Mucosa of descending colon (tissue), 3 donors: Measurements from ENCODE around the gene ELF2. TPM values are rescaled to one million over a fixed set of nuclear protein-coding genes. Genes with fewer than 3 reads are reported as not detected.
"Not testable (repeated sequence)": the region's sequence is repeated elsewhere in the genome, so short reads cannot be mapped to it uniquely, and the experiment has no call there.

ENCODE experiments used
- ATAC-seq: fragments of 200-7000 bp; cut with Tn5 transposase; one replicate; pipeline ENCODE4 v1.9.1; 2020; ENCODE audit warnings: mild to moderate bottlenecking, moderate library complexity
- DNase-seq, 3 donors: peaks; one replicate each; pipeline ENCODE4 v3.0.0-alpha.2; 2020
- H3K36me3 ChIP-seq: fragments of 200-600 bp; one replicate; pipeline ENCODE4 v1.8.0; 2021; ENCODE audit warnings: low read depth, mild to moderate bottlenecking
- H3K4me1 ChIP-seq: fragments of 200-600 bp; one replicate; pipeline ENCODE4 v1.8.0; 2021; ENCODE audit warnings: low read depth, mild to moderate bottlenecking
- H3K4me3 ChIP-seq: fragments of 200-600 bp; one replicate; pipeline ENCODE4 v1.8.0; 2021; ENCODE audit warnings: mild to moderate bottlenecking
- H3K9me3 ChIP-seq: fragments of 200-600 bp; one replicate; pipeline ENCODE4 v1.8.0; 2021; ENCODE audit warnings: mild to moderate bottlenecking
- intact Hi-C, 2 donors: fragments of 100-400 bp; cut with DNase I in 1 of 2; cut with micrococcal nuclease in 1 of 2; formaldehyde crosslinking; loops; one replicate each; pipeline versions ENCODE4 v1.11.0 to v1.11.1; 2022; cut with DNase I, micrococcal nuclease
- total RNA-seq, 3 donors: library from RNA; stranded (reverse); fragmentation: NEBNext Ultra II Directional in 2 of 3; extraction: Animal tissue kit (Norgen Biotek cat#: 25700) in 2 of 3; gene quantifications; one replicate each; pipeline versions ENCODE4 v1.2.1 to v1.2.4, GENCODE V29; 2021 to 2023
- TF ChIP-seq, protein P1 (sequence below): fragments of 200-600 bp; IDR thresholded peaks from one replicate; pipeline ENCODE4 v1.8.0; 2022; ENCODE audit warnings: antibody characterized with exemption, mild to moderate bottlenecking
- donor health status: DM: no; HTN: no; CAD: no; lungs with moderate emphysema.
- donor health status: DM: no; HTN: no; CAD: no.
- donor health status: DM: no; HTN: yes; CAD: no.

The ELF2 gene
- total RNA-seq, 3 donors from 2014 or later, result 34.9 to 67.2 (median 51.9) TPM

DNA sequence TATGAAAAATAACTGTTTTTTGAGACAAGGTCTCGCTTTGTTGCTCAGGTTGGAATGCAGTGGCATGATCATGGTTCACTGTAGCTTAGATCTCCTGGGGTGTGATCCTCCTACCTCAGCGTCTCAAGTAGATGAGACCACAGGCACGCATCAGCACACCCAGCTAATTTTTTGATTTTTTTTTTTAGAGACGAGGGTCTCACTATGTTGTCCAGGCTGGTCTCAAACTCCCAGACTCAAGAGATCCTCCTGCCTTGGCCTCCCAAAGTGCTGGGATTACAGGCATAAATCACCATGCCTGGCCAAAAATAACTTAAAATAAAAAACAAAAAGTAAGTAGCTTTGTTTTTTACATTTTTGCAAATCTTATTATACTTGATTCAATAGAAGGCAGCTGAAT lies 98.1 kb downstream of the ELF2 start:
- ATAC-seq (no peak), DNase-seq (no peak)
- intact Hi-C loops, result no loop called here
- H3K4me3 ChIP-seq, result no peak overlapping the region
- H3K36me3 ChIP-seq, result no peaks in the 10 kb centered on the region
- TF ChIP-seq, protein P1, sequence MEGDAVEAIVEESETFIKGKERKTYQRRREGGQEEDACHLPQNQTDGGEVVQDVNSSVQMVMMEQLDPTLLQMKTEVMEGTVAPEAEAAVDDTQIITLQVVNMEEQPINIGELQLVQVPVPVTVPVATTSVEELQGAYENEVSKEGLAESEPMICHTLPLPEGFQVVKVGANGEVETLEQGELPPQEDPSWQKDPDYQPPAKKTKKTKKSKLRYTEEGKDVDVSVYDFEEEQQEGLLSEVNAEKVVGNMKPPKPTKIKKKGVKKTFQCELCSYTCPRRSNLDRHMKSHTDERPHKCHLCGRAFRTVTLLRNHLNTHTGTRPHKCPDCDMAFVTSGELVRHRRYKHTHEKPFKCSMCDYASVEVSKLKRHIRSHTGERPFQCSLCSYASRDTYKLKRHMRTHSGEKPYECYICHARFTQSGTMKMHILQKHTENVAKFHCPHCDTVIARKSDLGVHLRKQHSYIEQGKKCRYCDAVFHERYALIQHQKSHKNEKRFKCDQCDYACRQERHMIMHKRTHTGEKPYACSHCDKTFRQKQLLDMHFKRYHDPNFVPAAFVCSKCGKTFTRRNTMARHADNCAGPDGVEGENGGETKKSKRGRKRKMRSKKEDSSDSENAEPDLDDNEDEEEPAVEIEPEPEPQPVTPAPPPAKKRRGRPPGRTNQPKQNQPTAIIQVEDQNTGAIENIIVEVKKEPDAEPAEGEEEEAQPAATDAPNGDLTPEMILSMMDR, result no peak
- H3K9me3 ChIP-seq, result no peaks in the 10 kb centered on the region
- H3K4me1 ChIP-seq, result peaks cover 16% of the 10 kb centered on the region

DNA sequence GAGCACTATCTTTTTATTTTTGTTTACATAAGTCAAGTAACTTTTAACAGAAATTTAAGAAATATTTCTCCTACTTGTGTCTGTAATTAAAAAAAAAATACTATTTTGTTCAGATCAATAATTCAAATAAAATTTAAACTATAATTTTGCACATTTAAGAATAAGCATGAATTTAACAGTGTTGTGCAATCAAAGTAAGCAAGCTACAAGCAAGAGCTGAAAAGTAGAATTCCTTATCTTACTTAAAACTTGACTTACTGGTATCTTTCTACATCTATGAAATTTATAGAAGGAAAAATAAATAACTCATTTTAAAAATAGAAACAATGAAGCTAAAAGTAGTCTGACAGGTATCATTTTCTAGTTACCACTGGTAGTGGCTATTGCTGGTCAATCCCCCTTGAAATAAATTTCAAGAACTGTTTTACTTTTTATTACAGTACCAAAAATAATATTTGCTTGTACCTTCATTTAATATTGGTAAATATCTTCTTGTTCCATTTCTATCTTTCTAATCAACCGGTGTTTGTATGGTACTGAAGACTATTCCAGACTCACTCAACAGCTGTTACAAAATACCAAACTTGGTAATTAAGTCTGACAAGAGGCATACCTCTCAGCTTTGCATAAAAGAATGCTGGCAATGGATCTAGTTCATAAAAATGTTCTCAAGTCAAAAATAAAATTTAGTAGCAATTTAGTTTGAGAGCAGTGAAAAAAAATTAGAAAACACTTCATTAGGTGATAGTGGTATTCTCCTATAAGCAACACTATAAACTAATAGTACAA lies 99.3 kb downstream of the ELF2 start:
- Histone ChIP-seq H3K9me3 (no peaks in the 10 kb centered on the region), H3K4me1 (peaks cover 16% of the 10 kb centered on the region), H3K4me3 (no peak overlapping the region), H3K36me3 (no peaks in the 10 kb centered on the region)
- TF ChIP-seq, protein P1, result no peak
- DNase-seq (no peak), ATAC-seq (no peak)
- intact Hi-C loops, result no loop called here

DNA sequence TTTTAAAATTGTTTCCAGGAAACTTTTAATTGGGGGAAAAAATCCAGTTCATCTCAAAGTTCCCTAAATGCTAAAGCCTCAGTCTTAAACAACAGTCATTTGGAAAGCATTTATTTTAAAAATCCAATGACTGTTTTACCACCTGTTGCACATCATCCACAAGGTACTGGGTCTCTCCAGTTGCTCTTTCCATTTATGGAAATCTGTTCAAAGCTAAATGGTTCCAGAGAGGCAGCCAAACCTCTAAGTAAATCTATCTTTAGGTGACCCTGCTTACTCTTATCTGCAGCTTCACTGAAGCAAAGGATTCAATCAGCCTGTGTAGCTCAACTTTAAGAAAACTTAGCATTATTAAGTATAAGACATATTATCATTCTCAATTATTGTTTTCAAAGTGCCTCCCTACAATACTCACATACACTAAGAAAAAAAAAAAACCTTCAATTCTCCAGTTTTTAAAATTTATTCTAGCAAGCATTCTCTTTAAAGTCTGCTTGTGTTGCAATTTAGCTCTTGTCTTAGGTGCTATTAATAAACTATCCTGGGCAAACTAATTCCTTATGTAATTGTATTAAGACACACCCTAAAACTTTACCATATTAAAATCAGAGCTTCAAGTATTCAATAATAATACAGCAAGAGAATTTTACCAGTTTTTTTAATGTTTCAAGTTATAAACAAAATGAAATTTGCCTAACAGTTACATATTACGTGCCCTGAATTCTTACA lies 100.8 kb downstream of the ELF2 start:
- no peak overlapping the region for H3K4me3 ChIP-seq
- no peaks in the 10 kb centered on the region for H3K9me3 ChIP-seq
- ATAC-seq (no peak), DNase-seq (no peak)
- intact Hi-C loops, result no loop called here
- TF ChIP-seq, protein P1, result no peak
- H3K4me1 ChIP-seq, result peaks cover 3% of the 10 kb centered on the region
- no peaks in the 10 kb centered on the region for H3K36me3 ChIP-seq

DNA sequence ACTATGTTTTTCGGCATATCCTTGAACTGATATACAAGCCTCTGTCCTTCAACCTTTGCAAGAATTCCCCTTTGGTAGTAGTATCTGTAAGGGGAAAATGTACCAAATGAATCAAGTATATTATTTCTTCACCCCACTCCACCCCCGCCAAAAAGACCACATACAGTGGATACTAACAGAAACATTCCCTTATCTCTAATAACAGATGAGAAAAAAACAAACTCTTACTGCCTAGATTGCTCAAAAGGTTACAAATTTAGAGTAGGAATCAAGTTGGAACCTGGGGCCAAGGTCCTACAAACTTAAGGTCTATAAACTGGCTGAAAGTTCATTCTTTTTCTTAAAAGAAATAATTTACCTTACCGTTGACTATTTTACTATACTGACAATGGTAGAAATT lies 116.4 kb downstream of the ELF2 start:
- TF ChIP-seq, protein P1, result no peak
- Histone ChIP-seq H3K4me3 (no peak overlapping the region), H3K9me3 (no peaks in the 10 kb centered on the region), H3K36me3 (no peaks in the 10 kb centered on the region), H3K4me1 (no peaks in the 10 kb centered on the region)
- DNase-seq (no peak), ATAC-seq (no peak)
- intact Hi-C loops, result no loop called here

DNA sequence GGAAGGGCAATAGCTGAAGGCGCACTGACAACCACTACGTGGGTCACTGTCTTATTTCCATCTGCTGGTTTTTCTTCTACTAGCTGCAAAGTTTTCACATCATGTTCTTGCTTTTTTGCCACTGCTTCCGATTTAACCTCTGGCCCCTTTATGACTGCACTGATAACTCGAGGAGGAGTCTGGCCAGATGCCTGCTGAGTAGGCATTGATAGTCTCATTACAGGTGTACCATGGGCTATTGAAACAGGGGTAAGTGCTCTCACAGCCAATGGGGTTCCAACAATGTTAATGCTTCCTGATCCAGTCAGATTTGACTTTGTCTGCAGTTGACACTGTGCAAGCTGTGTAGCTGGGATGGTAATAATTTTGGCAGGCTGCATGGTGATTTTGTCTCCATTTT lies 118.0 kb downstream of the ELF2 start:
- H3K4me1 ChIP-seq, intact Hi-C loops, DNase-seq, H3K4me3 ChIP-seq, ATAC-seq, H3K36me3 ChIP-seq, H3K9me3 ChIP-seq: not testable (repeated sequence)

DNA sequence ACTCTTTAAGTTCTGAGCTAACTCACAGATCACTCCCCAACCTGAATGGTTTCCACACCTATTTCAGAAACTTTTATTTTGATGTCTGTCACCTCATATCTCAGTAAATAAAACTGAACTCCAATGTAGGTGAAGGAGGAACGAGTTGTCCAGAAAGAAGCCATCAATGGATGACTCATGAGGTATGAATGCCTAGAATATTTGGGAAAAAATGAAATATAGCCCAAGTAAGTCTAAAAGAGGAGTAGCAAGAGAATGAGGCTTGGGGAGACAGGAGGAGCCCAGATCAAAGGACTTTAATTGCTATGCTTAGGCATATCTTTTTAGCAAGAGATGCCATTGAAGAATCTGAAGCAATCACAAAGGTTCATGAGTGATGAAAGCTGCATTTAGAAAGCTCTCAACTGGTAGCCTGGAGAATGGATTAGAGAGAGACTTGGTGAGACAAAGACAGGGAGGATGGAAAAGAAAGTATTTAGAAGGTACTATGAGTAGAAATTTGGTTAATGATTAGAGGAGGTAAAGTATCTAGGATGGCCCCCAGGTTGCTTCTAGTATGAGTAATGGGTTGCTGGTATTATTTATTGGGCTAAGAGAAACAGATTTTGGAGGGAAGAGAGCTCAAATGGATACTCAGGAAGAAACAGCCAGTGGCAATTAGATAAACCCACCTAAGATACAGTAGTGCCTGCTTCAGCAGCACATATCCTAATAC lies 122.1 kb downstream of the ELF2 start:
- ATAC-seq (no peak), DNase-seq (no peak)
- Histone ChIP-seq H3K4me1 (no peaks in the 10 kb centered on the region), H3K36me3 (no peaks in the 10 kb centered on the region), H3K9me3 (no peaks in the 10 kb centered on the region), H3K4me3 (no peak overlapping the region)
- TF ChIP-seq, protein P1, result no peak
- intact Hi-C loops, result no loop called here
